Testis (tissue), 2 donors: ENCODE measurements around the gene TRRAP.

Experiments
- CTCF ChIP-seq, 3 experiments: fragments of 450-650 bp in 2 of 3; fragments of 200-600 bp in 1 of 3; sonication (generic) in 1 of 3; IDR thresholded peaks; one replicate each; pipeline ENCODE4 v1.5.1; 2016 to 2019; ENCODE audit warnings: antibody characterized with exemption in 3 of 3, mild to moderate bottlenecking in 2 of 3, moderate library complexity in 1 of 3
- POLR2A ChIP-seq: fragments of 450-650 bp; IDR thresholded peaks from one replicate; pipeline ENCODE4 v1.6.1; 2017; ENCODE audit warnings: antibody characterized with exemption, mild to moderate bottlenecking, moderate library complexity

GRCh38 chr7:99002827-99003212 is 124.5 kb downstream of the TRRAP start:
- TF ChIP-seq CTCF (IDR thresholded peaks at IDR 0.05) (no peak), POLR2A (no peak)
